Pons (tissue), 1 donor: ENCODE data around the gene C1orf141.
"Not testable (repeated sequence)": the region's sequence is repeated elsewhere in the genome, so short reads cannot be mapped to it uniquely, and the experiment has no call there.

Source experiments
- DNase-seq: peaks from one replicate; pipeline ENCODE4 v3.0.0-alpha.2; 2016; ENCODE audit warnings: low spot score

The C1orf141 gene

GRCh38 chr1:67142931-67143330 lies 8.2 kb upstream of the C1orf141 start:
- DNase-seq: no peak

DNA sequence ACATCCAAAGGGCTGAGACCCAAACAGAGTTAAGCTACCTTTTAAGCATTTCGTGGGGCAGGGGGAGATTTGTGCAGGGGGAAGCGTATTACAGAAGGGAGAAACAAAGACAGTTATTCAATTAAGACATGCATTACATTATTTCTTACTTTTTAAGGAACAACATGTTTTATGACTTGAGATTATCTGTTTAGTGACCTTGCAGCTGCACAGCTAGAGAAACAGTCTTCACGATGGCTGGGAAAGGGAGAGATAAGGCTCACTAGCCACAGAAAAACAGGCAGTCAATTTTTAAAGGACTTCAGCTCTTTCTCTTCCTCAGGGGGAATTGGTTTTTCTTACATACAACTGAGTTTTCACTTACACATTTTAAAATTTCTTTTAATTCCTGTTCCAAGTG lies 7.1 kb upstream of the C1orf141 start:
- DNase-seq: not testable (repeated sequence)

- no peak for DNase-seq
Measured at GRCh38 chr1:67140460-67140859, 5.7 kb upstream of the C1orf141 start.

GRCh38 chr1:67138813-67139499 lies 4.2 kb upstream of the C1orf141 start:
- no peak for DNase-seq

DNA sequence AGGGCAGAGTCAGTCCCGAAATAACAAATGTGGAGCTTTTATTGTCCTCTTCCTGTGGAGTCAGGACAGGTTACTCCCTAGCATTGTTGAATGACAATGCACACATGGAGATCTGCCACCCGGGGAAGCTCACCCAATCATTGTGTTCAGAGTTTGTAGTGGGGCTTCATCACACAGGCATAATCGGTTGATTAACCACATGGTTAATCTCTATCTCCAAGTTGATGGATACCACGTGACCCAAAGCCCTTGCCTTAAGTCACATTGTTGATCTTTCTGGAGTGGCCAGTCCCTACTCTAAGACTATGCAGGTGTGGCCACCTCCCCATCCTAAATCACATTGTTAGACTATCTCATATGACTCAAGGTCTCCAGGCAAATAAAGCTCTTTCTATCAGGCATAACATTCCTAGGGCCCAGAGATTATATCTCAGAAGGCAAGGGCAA lies 2.6 kb upstream of the C1orf141 start:
- no peak for DNase-seq

DNA sequence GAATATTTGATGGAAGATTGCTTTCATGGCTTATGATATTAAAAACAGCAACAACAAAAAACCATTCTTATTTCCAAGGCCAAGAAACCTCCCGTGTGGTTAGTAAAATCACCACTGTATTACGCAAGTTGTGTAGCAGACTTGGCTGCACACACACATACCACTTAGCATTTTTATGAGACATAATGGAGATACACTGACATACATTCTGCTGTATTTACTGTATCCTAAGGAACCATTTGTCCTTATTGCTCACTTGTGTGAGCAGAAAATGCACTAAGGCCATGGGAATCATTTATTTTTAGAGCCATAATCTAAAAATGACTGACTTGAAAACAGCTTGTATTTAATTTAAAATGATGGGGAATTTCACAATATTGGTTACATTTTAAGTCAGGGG lies 584 bp upstream of the C1orf141 start:
- DNase-seq: no peak

GRCh38 chr1:67133177-67133576 lies 1.6 kb downstream of the C1orf141 start:
- no peak for DNase-seq

DNA sequence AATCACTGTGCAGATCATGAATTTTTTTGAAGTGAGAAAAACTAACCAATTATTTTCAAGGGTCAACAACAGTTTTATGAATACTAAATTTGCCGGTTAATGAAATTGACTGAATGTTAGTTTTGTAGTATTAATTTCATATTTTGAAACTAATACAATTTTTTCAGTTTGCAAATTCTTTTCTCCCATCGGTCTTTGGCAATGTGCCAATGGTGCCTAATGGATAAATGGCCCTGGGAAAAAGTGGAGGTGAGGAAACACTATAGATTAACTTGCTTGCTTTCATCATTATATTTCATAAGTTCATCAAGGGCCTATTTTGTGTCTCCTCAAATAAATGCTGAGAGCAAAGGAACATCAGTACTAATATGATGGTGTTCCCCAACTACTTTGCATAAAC lies 4.1 kb downstream of the C1orf141 start:
- DNase-seq: no peak

- no peak for DNase-seq
Measured at GRCh38 chr1:67126974-67127373, 7.8 kb downstream of the C1orf141 start.

- no peak for DNase-seq
Measured at GRCh38 chr1:67126111-67126746, 8.5 kb downstream of the C1orf141 start.

GRCh38 chr1:67124455-67124854 lies 10.3 kb downstream of the C1orf141 start:
- DNase-seq: peak; percentile 14

GRCh38 chr1:67120855-67121619 lies 13.7 kb downstream of the C1orf141 start:
- DNase-seq: no peak

DNA sequence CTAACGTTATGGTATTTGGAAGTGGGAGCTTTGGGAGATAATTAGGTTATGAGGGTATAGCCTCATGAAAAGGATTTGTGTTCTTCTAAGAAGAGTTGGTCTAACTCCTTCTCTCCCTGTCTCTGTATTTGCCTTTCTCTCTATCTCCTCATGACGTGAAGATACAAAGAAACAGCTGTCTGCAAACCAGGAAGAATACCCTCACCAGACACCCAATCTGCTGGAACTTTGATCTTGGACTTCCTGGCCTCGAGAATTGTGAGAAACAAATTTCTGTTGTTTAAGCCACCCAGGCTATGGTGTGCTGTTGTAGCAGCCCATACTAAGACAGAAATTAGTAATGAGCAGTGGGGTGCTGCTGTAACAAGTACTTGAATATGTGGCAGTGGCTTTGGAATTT lies 16.1 kb downstream of the C1orf141 start:
- no peak for DNase-seq

DNA sequence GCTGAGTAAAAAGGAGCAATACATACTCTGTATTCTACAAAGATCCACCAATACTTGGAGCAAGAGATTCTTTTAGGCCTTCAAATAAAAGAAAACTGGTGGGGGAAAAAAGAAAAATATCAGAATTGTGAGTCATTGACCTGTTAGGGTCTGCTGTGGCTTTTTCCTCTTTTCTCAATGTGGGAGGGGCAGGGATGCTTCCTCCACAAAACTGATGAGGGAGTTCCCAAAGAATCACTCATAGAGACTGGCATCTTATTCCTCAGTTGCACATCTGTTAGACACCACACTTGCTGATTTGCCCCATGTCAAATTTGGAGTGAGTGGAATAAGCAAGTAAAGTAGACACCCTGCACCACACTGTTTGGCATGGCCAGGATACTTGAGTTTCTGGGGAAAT lies 16.6 kb downstream of the C1orf141 start:
- DNase-seq: no peak

- DNase-seq: no peak
Measured at GRCh38 chr1:67114162-67114561, 20.6 kb downstream of the C1orf141 start.

DNA sequence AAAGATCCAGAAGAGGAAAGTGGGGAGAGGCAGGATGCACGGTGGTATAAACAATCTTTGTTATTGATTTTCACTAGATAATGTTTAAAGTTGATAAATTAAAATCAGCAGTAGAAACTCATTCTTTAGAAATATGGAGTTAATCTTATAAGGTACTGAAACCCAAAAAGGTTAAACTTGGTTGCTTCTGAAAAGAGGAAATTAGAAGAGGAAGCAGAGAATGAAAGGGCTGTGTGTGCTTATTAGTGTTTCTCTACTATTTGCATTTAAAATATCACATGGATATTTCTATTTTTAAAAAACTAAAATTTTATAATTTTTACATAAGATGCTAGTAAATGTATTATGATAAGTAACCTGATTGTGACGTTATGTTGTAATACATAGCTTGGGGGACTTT lies 24.4 kb downstream of the C1orf141 start:
- no peak for DNase-seq

- no peak for DNase-seq
Measured at GRCh38 chr1:67105508-67105907, 29.3 kb downstream of the C1orf141 start.

GRCh38 chr1:67103548-67103947 lies 31.2 kb downstream of the C1orf141 start:
- no peak for DNase-seq

DNA sequence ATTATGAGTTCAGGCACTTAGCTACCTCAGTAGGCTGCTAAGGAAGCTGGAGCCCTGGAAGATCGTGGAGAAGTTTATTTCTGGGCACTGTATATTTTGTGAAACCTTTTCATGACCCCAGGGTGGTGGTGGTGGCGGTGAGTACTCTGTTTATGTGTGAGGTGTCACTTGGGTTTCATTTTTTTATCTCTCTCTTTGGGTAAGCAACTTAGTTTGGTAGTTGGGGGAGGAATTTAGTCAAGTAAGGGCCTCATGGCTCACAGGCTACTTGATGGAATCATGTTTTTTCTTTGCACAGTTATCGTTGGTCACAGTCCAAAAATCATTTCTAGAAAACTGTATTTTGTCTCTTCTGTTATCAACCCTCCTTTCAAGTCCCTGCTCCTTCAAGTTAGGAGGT lies 33.9 kb downstream of the C1orf141 start:
- DNase-seq: no peak

GRCh38 chr1:67097305-67097704 lies 37.5 kb downstream of the C1orf141 start:
- no peak for DNase-seq

DNA sequence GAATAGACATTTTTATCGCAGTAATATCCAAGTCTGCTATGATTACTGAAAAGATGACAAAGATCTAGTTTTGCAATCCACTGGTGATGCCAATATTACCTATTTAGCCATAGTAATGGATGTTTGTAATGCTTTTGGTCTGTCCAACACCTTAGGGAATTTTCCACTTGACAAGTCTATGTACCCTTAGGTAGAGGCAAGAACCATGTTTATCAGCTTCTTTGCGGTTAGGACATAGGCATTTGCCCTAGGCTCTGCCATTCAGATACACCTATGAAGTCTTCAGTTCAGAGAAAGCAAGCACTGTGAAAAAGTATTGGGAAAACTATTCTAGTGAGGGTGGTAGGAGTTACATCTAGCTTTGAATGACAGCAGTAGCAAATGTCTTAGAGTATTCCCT lies 40.6 kb downstream of the C1orf141 start:
- no peak for DNase-seq

- no peak for DNase-seq
Measured at GRCh38 chr1:67089685-67090208, 45.0 kb downstream of the C1orf141 start.

- no peak for DNase-seq
Measured at GRCh38 chr1:67088440-67088839, 46.3 kb downstream of the C1orf141 start.
